GM23338 (cell line): Measurements from ENCODE around the gene B4GALT3. TPM values are rescaled to one million over a fixed set of nuclear protein-coding genes. Genes with fewer than 3 reads are reported as not detected.

Experiments used
- ATAC-seq: fragments of 200-7000 bp; cut with Tn5 transposase; 3 replicates; pipeline ENCODE4 v1.9.1; 2020
- DNase-seq: peaks from one replicate; pipeline ENCODE4 v3.0.0-alpha.2; 2015; ENCODE audit warnings: low spot score
- H2AFZ ChIP-seq: fragments of 200-600 bp; sonication (generic); 2 replicates; pipeline ENCODE4 v1.8.0; 2016; ENCODE audit warnings: antibody characterized with exemption, mild to moderate bottlenecking, moderate library complexity
- H3F3A ChIP-seq: fragments of 200-600 bp; sonication (generic); replicated peaks from 2 replicates; pipeline ENCODE4 v1.8.0; 2017; ENCODE audit warnings: antibody characterized with exemption, mixed run types, low read depth
- H3K27ac ChIP-seq: fragments of 200-600 bp; sonication (generic); 2 replicates; pipeline ENCODE4 v1.6.1; 2016; ENCODE audit warnings: low read depth
- H3K27me3 ChIP-seq: fragments of 200-600 bp; sonication (generic); 2 replicates; pipeline ENCODE4 v1.8.0; 2016; ENCODE audit warnings: mild to moderate bottlenecking, mixed run types, moderate library complexity; ENCODE audit not compliant: insufficient read depth
- H3K36me3 ChIP-seq: fragments of 200-600 bp; sonication (generic); 2 replicates; pipeline ENCODE4 v1.8.0; 2016; ENCODE audit warnings: mild to moderate bottlenecking; ENCODE audit not compliant: insufficient read depth
- H3K4me1 ChIP-seq: fragments of 200-600 bp; sonication (generic); 2 replicates; pipeline ENCODE4 v1.8.0; 2016; ENCODE audit warnings: mild to moderate bottlenecking, moderate library complexity; ENCODE audit not compliant: insufficient read depth
- H3K4me2 ChIP-seq: fragments of 200-600 bp; sonication (generic); 2 replicates; pipeline ENCODE4 v1.7.1; 2017; ENCODE audit warnings: mixed run types
- H3K4me3 ChIP-seq: fragments of 200-600 bp; sonication (generic); 2 replicates; pipeline ENCODE4 v1.6.1; 2016; ENCODE audit warnings: mixed run types
- H3K79me2 ChIP-seq: fragments of 200-600 bp; sonication (generic); replicated peaks from 2 replicates; pipeline ENCODE4 v1.8.0; 2017; ENCODE audit warnings: mild to moderate bottlenecking; ENCODE audit not compliant: insufficient read depth
- H3K9me2 ChIP-seq: fragments of 200-600 bp; sonication (generic); 2 replicates; pipeline ENCODE4 v1.8.0; 2017; ENCODE audit not compliant: insufficient read depth
- H4K20me1 ChIP-seq: fragments of 200-600 bp; sonication (generic); replicated peaks from 2 replicates; pipeline ENCODE4 v1.8.0; 2017; ENCODE audit warnings: mild to moderate bottlenecking; ENCODE audit not compliant: insufficient read depth
- H3K27ac Mint-ChIP-seq: 2 replicates; pipeline ENCODE4 v1.8.0; 2020; ENCODE audit warnings: inconsistent platforms, mild to moderate bottlenecking, moderate library complexity, mixed read lengths
- H3K27me3 Mint-ChIP-seq: 3 replicates; pipeline ENCODE4 v1.8.0; 2022; ENCODE audit warnings: low read depth, mild to moderate bottlenecking, moderate library complexity, mixed read lengths, inconsistent platforms; ENCODE audit not compliant: insufficient read depth, poor library complexity
- H3K36me3 Mint-ChIP-seq: 3 replicates; pipeline ENCODE4 v1.8.0; 2021; ENCODE audit warnings: low read depth, mild to moderate bottlenecking, inconsistent platforms, moderate library complexity, mixed read lengths
- H3K4me1 Mint-ChIP-seq: 3 replicates; pipeline ENCODE4 v1.8.0; 2020; ENCODE audit warnings: mild to moderate bottlenecking, inconsistent platforms, mixed read lengths
- H3K4me3 Mint-ChIP-seq: 3 replicates; pipeline ENCODE4 v1.8.0; 2021; ENCODE audit warnings: moderate library complexity, mild to moderate bottlenecking, inconsistent platforms, mixed read lengths
- H3K9me3 Mint-ChIP-seq: 3 replicates; pipeline ENCODE4 v1.8.0; 2020; ENCODE audit warnings: moderate library complexity, mild to moderate bottlenecking, inconsistent platforms, mixed read lengths
- CREB1 ChIP-seq: fragments of 250-450 bp; sonication (Bioruptor Pico); IDR thresholded peaks from 2 replicates; pipeline ENCODE4 v1.5.0; 2020; ENCODE audit warnings: low read depth, mild to moderate bottlenecking, moderate library complexity
- CTCF ChIP-seq, 2 experiments: fragments of 200-600 bp in 1 of 2; sonication (generic) in 1 of 2; conservative IDR thresholded peaks; 2 replicates each; pipeline versions ENCODE4 v1.5.1 to v1.6.1; 2016 to 2017; ENCODE audit warnings: antibody characterized with exemption in 2 of 2, low read depth in 2 of 2, mild to moderate bottlenecking in 2 of 2, moderate library complexity in 1 of 2
- ETS1 ChIP-seq: IDR thresholded peaks from 2 replicates; pipeline ENCODE4 v1.6.1; 2016; ENCODE audit warnings: antibody characterized with exemption
- EZH2 ChIP-seq: fragments of 200-600 bp; sonication (generic); IDR thresholded peaks from one replicate; pipeline ENCODE4 v1.8.0; 2017; ENCODE audit warnings: antibody characterized with exemption, mild to moderate bottlenecking, low read depth; ENCODE audit not compliant: unreplicated experiment
- EZH2phosphoT487 ChIP-seq: fragments of 200-600 bp; sonication (generic); IDR thresholded peaks from one replicate; pipeline ENCODE4 v1.8.1; 2018; ENCODE audit warnings: antibody characterized with exemption; ENCODE audit not compliant: unreplicated experiment
- JUNB ChIP-seq: IDR thresholded peaks from one replicate; pipeline ENCODE4 v1.6.1; 2016; ENCODE audit warnings: antibody characterized with exemption; ENCODE audit not compliant: unreplicated experiment
- NANOG ChIP-seq: IDR thresholded peaks from 2 replicates; pipeline ENCODE4 v1.6.1; 2016; ENCODE audit warnings: antibody characterized with exemption, borderline replicate concordance
- POLR2AphosphoS5 ChIP-seq: IDR thresholded peaks from 2 replicates; pipeline ENCODE4 v1.6.1; 2016; ENCODE audit warnings: antibody characterized with exemption, low read depth
- REST ChIP-seq: IDR thresholded peaks from one replicate; pipeline ENCODE4 v1.6.1; 2018; ENCODE audit warnings: antibody characterized with exemption; ENCODE audit not compliant: unreplicated experiment
- STAT1 ChIP-seq: IDR thresholded peaks from one replicate; pipeline ENCODE4 v1.6.1; 2016; ENCODE audit warnings: antibody characterized with exemption; ENCODE audit not compliant: unreplicated experiment
- ZNF114 ChIP-seq: fragments of 250-450 bp; sonication (Bioruptor Pico); IDR thresholded peaks from 2 replicates; pipeline ENCODE4 v1.5.0; 2020; ENCODE audit warnings: mild to moderate bottlenecking, moderate library complexity
- ZNF331 ChIP-seq: fragments of 250-450 bp; sonication (Bioruptor Pico); IDR thresholded peaks from 2 replicates; pipeline ENCODE4 v1.5.0; 2020; ENCODE audit warnings: low read depth, mild to moderate bottlenecking, moderate library complexity
- polyA plus RNA-seq: library from polyadenylated mRNA; unstranded; fragments of >200 nt; fragmentation: Nextera tagmentation; extraction: Ambion mirVana; gene quantifications from 2 replicates; pipeline ENCODE4 v1.2.1, GENCODE V29; 2016
- total RNA-seq: library from RNA; depleted of rRNA; stranded (reverse); fragments of >200 nt; shearing (Covaris generic); gene quantifications from 2 replicates; pipeline ENCODE4 v1.2.3, GENCODE V29; 2014
- TF ChIP-seq, protein P1 (sequence below): fragments of 250-450 bp; sonication (Bioruptor Pico); IDR thresholded peaks from 2 replicates; pipeline ENCODE4 v1.5.0; 2020; ENCODE audit warnings: mild to moderate bottlenecking, moderate library complexity

The B4GALT3 gene
- total and polyA plus RNA-seq, 2 experiments from 2014 or later: 24.2 to 35.8 TPM

DNA sequence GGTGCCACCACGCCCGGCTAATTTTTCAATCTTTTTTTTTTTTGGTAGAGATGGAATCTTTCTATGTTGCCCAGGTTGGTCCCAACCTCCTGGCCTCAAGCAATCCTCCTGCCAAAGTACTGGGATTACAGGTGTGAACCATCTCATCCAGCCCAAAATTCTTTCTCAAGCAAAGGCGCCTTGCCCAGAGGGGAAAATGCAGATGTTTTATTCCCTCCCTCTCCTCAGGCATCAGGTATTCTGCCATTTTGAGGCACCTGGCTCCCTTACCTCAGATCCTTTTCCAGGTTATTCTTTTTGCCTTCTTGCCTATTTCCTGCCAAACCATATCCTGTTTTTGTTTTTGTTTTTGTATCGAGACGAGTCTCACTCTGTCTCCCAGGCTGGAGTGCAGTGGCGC, 11.1 kb upstream of the B4GALT3 start:
- no peak for ATAC-seq
- H3K36me3 Mint-ChIP-seq: peaks cover 8% of the 10 kb centered on the region; the same call in 2 of the 3 replicates
- no peaks in the 10 kb centered on the region for H3K27me3 ChIP-seq
- no peaks in the 10 kb centered on the region for H3K79me2 ChIP-seq
- H3K4me3 ChIP-seq: no peak overlapping the region
- H3K36me3 ChIP-seq: no peaks in the 10 kb centered on the region
- peaks cover 8% of the 10 kb centered on the region for H3K27me3 Mint-ChIP-seq
- H3K4me3 Mint-ChIP-seq: no peak overlapping the region
- TF ChIP-seq JUNB (no peak), NANOG (no peak), POLR2AphosphoS5 (no peak), EZH2phosphoT487 (no peak), REST (no peak), CTCF (conservative IDR thresholded peaks at IDR 0.05; ENCODE audit: low read depth in 2 of 2) (no peak), ZNF331 (CRISPR knock-in tag) (no peak), ETS1 (no peak), STAT1 (no peak), EZH2 (no peak), ZNF114 (no peak), CREB1 (no peak)
- TF ChIP-seq, protein P1, sequence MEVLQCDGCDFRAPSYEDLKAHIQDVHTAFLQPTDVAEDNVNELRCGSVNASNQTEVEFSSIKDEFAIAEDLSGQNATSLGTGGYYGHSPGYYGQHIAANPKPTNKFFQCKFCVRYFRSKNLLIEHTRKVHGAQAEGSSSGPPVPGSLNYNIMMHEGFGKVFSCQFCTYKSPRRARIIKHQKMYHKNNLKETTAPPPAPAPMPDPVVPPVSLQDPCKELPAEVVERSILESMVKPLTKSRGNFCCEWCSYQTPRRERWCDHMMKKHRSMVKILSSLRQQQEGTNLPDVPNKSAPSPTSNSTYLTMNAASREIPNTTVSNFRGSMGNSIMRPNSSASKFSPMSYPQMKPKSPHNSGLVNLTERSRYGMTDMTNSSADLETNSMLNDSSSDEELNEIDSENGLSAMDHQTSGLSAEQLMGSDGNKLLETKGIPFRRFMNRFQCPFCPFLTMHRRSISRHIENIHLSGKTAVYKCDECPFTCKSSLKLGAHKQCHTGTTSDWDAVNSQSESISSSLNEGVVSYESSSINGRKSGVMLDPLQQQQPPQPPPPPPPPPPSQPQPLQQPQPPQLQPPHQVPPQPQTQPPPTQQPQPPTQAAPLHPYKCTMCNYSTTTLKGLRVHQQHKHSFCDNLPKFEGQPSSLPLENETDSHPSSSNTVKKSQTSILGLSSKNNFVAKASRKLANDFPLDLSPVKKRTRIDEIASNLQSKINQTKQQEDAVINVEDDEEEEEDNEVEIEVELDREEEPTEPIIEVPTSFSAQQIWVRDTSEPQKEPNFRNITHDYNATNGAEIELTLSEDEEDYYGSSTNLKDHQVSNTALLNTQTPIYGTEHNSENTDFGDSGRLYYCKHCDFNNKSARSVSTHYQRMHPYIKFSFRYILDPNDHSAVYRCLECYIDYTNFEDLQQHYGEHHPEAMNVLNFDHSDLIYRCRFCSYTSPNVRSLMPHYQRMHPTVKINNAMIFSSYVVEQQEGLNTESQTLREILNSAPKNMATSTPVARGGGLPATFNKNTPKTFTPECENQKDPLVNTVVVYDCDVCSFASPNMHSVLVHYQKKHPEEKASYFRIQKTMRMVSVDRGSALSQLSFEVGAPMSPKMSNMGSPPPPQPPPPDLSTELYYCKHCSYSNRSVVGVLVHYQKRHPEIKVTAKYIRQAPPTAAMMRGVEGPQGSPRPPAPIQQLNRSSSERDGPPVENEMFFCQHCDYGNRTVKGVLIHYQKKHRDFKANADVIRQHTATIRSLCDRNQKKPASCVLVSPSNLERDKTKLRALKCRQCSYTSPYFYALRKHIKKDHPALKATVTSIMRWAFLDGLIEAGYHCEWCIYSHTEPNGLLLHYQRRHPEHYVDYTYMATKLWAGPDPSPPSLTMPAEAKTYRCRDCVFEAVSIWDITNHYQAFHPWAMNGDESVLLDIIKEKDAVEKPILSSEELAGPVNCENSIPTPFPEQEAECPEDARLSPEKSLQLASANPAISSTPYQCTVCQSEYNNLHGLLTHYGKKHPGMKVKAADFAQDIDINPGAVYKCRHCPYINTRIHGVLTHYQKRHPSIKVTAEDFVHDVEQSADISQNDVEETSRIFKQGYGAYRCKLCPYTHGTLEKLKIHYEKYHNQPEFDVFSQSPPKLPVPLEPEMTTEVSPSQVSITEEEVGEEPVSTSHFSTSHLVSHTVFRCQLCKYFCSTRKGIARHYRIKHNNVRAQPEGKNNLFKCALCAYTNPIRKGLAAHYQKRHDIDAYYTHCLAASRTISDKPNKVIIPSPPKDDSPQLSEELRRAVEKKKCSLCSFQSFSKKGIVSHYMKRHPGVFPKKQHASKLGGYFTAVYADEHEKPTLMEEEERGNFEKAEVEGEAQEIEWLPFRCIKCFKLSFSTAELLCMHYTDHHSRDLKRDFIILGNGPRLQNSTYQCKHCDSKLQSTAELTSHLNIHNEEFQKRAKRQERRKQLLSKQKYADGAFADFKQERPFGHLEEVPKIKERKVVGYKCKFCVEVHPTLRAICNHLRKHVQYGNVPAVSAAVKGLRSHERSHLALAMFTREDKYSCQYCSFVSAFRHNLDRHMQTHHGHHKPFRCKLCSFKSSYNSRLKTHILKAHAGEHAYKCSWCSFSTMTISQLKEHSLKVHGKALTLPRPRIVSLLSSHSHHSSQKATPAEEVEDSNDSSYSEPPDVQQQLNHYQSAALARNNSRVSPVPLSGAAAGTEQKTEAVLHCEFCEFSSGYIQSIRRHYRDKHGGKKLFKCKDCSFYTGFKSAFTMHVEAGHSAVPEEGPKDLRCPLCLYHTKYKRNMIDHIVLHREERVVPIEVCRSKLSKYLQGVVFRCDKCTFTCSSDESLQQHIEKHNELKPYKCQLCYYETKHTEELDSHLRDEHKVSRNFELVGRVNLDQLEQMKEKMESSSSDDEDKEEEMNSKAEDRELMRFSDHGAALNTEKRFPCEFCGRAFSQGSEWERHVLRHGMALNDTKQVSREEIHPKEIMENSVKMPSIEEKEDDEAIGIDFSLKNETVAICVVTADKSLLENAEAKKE: no peak
- H3F3A ChIP-seq: 0 out of 2 replicates have a peak, but pooled peaks cover 3% of the 10 kb centered on the region
- H4K20me1 ChIP-seq: no peaks in the 10 kb centered on the region
- H3K9me2 ChIP-seq: no peaks in the 10 kb centered on the region
- no peaks in the 10 kb centered on the region for H3K9me3 Mint-ChIP-seq
- H2AFZ ChIP-seq: no peak overlapping the region
- peaks cover 14% of the 10 kb centered on the region for H3K4me1 Mint-ChIP-seq
- DNase-seq: no peak
- H3K4me2 ChIP-seq: no peak overlapping the region
- no peak overlapping the region for H3K27ac Mint-ChIP-seq
- peaks cover 2% of the 10 kb centered on the region; the same call in 1 of the 2 replicates for H3K4me1 ChIP-seq
- H3K27ac ChIP-seq: no peak overlapping the region
